ENCODE data around the gene OLA1. TPM values are rescaled to one million over a fixed set of nuclear protein-coding genes. Genes with fewer than 3 reads are reported as not detected.

The OLA1 gene
- total and polyA plus RNA-seq, 2 of the 4 experiments (the other 2 are of a cell fraction): 54.7 to 71.2 TPM

- in situ Hi-C loops (cut with MboI; ENCODE audit: low sequenced_read_pairs): no loop called here
Measured at GRCh38 chr2:174236429-174236828, 11.9 kb downstream of the OLA1 start.

More at GRCh38 chr2:174236429-174236828, 11.9 kb downstream of the OLA1 start:
- Histone ChIP-seq H3K9ac (ENCODE audit: low read depth, low read length) (no peak overlapping the region), H4K20me1 (ENCODE audit: insufficient read depth, low read length) (peaks cover 23% of the 10 kb centered on the region), H3K4me1 (ENCODE audit: control insufficient read depth, insufficient read depth, low read length) (no peaks in the 10 kb centered on the region), H3K27me3 (ENCODE audit: control insufficient read depth, insufficient read depth, low read length) (no peaks in the 10 kb centered on the region), H3K4ac (ENCODE audit: low read depth, low read length) (no peak overlapping the region), H3K4me3 (ENCODE audit: insufficient read depth, low read depth, low read length) (no peak overlapping the region), H3K27ac (ENCODE audit: insufficient read depth, low read length) (no peak overlapping the region), H3K18ac (ENCODE audit: low read depth, low read length) (no peak overlapping the region), H2AK5ac (ENCODE audit: low read depth, low read length) (no peak overlapping the region), H2BK20ac (ENCODE audit: low read depth, low read length) (no peak overlapping the region), H3K9me1 (ENCODE audit: insufficient read depth, low read length) (peaks cover 5% of the 10 kb centered on the region), H2BK120ac (ENCODE audit: low read depth, low read length) (no peak overlapping the region), H2BK5ac (ENCODE audit: low read depth, low read length, poor library complexity, severe bottlenecking) (no peak overlapping the region), H3K79me1 (ENCODE audit: low read depth in 1 of 2, low read length in 2 of 2) (peaks cover 46 to 64% of the 10 kb centered on the region in 2 experiments), H3K9me3 (ENCODE audit: control insufficient read depth, insufficient read depth, low read length) (no peaks in the 10 kb centered on the region), H3K23ac (ENCODE audit: low read depth, low read length) (no peak overlapping the region), H2AK9ac (replicated peaks; ENCODE audit: low read depth, low read length, poor library complexity) (no peak overlapping the region), H4K5ac (ENCODE audit: low read depth, low read length) (no peak overlapping the region), H2AFZ (replicated peaks; ENCODE audit: low read length, poor library complexity) (no peak overlapping the region), H3K56ac (ENCODE audit: extremely low read depth, insufficient read depth, low read length) (no peak overlapping the region), H3K14ac (replicated peaks; ENCODE audit: low read depth, low read length) (no peak overlapping the region), H3K4me2 (ENCODE audit: low read depth, low read length) (no peak overlapping the region), H4K91ac (ENCODE audit: insufficient read depth, low read depth, low read length) (no peak overlapping the region), H3K36me3 (ENCODE audit: control insufficient read depth, insufficient read depth, low read length) (no peaks in the 10 kb centered on the region; the same call in 1 of the 2 replicates), H4K8ac (ENCODE audit: low read depth in 2 of 2, low read length in 2 of 2) (no peak overlapping the region), H2BK15ac (ENCODE audit: low read depth, low read length) (no peak overlapping the region)
- no CpG with 5 or more reads among the region's 3 CpGs for WGBS, 2 experiments (ENCODE audit: extremely low coverage in 2 of 2, insufficient read length in 1 of 2)
- ChIA-PET CTCF (no interaction called here), POLR2A (ENCODE audit: unreplicated experiment) (no interaction called here)
- DNase-seq (no peak), ATAC-seq (ENCODE audit: low read depth) (no peak)
- dilution Hi-C loops (cut with HindIII; ENCODE audit: low sequenced_read_pairs, unreplicated experiment): no loop called here
- intact Hi-C loops (cut with micrococcal nuclease): no loop called here
- no TSS peak for BruUV-seq (replicated peaks)
- TF ChIP-seq RAD21 (IDR thresholded peaks at IDR 0.05; ENCODE audit: low read length) (no peak), FOS (IDR thresholded peaks at IDR 0.05; ENCODE audit: low read depth, low read length) (no peak), POLR2A (IDR thresholded peaks at IDR 0.05; ENCODE audit: low read depth, low read length) (no peak), RCOR1 (IDR thresholded peaks at IDR 0.05; ENCODE audit: insufficient replicate concordance, low read length) (no peak), MAFK (IDR thresholded peaks at IDR 0.05; ENCODE audit: low read depth, low read length) (no peak), MXI1 (IDR thresholded peaks at IDR 0.05; ENCODE audit: borderline replicate concordance, low read depth, low read length) (no peak), MAZ (IDR thresholded peaks at IDR 0.05; ENCODE audit: borderline replicate concordance, low read depth, low read length) (no peak), CEBPB (IDR thresholded peaks at IDR 0.05; ENCODE audit: low read depth, low read length) (no peak), NFE2L2 (IDR thresholded peaks at IDR 0.05; ENCODE audit: low read depth, low read length) (no peak), CHD1 (IDR thresholded peaks at IDR 0.05; ENCODE audit: low read depth, low read length) (no peak), RFX5 (IDR thresholded peaks at IDR 0.05; ENCODE audit: low read depth, low read length) (no peak), SMC3 (IDR thresholded peaks at IDR 0.05; ENCODE audit: low read depth, low read length) (no peak), BHLHE40 (IDR thresholded peaks at IDR 0.05; ENCODE audit: low read depth, low read length) (no peak)
- TF ChIP-seq, protein P1, sequence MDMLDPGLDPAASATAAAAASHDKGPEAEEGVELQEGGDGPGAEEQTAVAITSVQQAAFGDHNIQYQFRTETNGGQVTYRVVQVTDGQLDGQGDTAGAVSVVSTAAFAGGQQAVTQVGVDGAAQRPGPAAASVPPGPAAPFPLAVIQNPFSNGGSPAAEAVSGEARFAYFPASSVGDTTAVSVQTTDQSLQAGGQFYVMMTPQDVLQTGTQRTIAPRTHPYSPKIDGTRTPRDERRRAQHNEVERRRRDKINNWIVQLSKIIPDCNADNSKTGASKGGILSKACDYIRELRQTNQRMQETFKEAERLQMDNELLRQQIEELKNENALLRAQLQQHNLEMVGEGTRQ (IDR thresholded peaks at IDR 0.05; ENCODE audit: low read depth, low read length): no peak
- TF ChIP-seq, protein P2, sequence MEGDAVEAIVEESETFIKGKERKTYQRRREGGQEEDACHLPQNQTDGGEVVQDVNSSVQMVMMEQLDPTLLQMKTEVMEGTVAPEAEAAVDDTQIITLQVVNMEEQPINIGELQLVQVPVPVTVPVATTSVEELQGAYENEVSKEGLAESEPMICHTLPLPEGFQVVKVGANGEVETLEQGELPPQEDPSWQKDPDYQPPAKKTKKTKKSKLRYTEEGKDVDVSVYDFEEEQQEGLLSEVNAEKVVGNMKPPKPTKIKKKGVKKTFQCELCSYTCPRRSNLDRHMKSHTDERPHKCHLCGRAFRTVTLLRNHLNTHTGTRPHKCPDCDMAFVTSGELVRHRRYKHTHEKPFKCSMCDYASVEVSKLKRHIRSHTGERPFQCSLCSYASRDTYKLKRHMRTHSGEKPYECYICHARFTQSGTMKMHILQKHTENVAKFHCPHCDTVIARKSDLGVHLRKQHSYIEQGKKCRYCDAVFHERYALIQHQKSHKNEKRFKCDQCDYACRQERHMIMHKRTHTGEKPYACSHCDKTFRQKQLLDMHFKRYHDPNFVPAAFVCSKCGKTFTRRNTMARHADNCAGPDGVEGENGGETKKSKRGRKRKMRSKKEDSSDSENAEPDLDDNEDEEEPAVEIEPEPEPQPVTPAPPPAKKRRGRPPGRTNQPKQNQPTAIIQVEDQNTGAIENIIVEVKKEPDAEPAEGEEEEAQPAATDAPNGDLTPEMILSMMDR (conservative IDR thresholded peaks at IDR 0.05; ENCODE audit: low read depth, low read length): no peak
- TF ChIP-seq, protein P3, sequence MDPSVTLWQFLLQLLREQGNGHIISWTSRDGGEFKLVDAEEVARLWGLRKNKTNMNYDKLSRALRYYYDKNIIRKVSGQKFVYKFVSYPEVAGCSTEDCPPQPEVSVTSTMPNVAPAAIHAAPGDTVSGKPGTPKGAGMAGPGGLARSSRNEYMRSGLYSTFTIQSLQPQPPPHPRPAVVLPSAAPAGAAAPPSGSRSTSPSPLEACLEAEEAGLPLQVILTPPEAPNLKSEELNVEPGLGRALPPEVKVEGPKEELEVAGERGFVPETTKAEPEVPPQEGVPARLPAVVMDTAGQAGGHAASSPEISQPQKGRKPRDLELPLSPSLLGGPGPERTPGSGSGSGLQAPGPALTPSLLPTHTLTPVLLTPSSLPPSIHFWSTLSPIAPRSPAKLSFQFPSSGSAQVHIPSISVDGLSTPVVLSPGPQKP (IDR thresholded peaks at IDR 0.05; ENCODE audit: borderline replicate concordance, low read depth, low read length): no peak

Measured in IMR-90 (cell line).